LHCN-M2 (cell line): ENCODE data around the gene VWA3B. TPM values are rescaled to one million over a fixed set of nuclear protein-coding genes. Genes with fewer than 3 reads are reported as not detected.
"Not testable (repeated sequence)": the region's sequence is repeated elsewhere in the genome, so short reads cannot be mapped to it uniquely, and the experiment has no call there.

Experiments used
- DNase-seq: peaks from one replicate; pipeline ENCODE4 v3.0.0-alpha.2; 2012; ENCODE audit warnings: low read depth
- polyA plus RNA-seq: library from polyadenylated mRNA; unstranded; fragments of >200 nt; gene quantifications from one replicate; pipeline ENCODE4 v1.2.1, GENCODE V29; 2012; ENCODE audit warnings: missing spikeins
- total RNA-seq: library from RNA; depleted of rRNA; stranded (reverse); fragments of >200 nt; gene quantifications from 2 replicates; pipeline ENCODE4 v1.2.3, GENCODE V29; 2014; rRNA removed

Gene VWA3B
- total RNA-seq: not detected in 2 replicates
- 0.02 TPM for polyA plus RNA-seq

- peak; percentile 28 for DNase-seq
Observed at GRCh38 chr2:98086491-98087446, at the start of gene VWA3B. TSS of gene VWA3B (plus strand) at chr2:98087167. CDS start at chr2:98093093, 5,926 bp downstream.

- no peak for DNase-seq
Observed at GRCh38 chr2:98037206-98037605, 49.8 kb upstream of the VWA3B start.

GRCh38 chr2:98037666-98038336 lies 49.2 kb upstream of the VWA3B start:
- no peak for DNase-seq

GRCh38 chr2:98039085-98039756 lies 47.7 kb upstream of the VWA3B start:
- no peak for DNase-seq

- DNase-seq: no peak
Observed at GRCh38 chr2:98040331-98040939, 46.5 kb upstream of the VWA3B start.

DNA sequence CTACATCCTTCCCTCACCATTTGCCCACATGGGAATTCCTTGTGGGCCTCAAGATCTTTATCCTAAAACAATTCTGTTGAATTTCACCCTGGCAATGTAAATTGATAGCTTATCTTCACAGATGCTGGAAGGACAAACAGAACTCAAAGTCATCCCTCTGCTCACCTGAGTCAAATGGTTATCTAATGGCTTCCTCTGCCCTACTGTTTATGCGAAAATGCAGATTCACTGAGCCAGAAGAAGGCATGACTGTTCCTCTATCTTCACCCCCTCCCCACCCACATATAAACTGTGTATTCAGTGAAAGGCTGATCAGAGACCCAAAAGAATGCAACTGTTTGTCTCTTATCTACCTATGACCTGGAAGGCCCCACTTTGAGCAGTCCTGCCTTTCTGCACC lies 43.9 kb upstream of the VWA3B start:
- DNase-seq: no peak

- DNase-seq: not testable (repeated sequence)
Observed at GRCh38 chr2:98044730-98045129, 42.2 kb upstream of the VWA3B start.

DNA sequence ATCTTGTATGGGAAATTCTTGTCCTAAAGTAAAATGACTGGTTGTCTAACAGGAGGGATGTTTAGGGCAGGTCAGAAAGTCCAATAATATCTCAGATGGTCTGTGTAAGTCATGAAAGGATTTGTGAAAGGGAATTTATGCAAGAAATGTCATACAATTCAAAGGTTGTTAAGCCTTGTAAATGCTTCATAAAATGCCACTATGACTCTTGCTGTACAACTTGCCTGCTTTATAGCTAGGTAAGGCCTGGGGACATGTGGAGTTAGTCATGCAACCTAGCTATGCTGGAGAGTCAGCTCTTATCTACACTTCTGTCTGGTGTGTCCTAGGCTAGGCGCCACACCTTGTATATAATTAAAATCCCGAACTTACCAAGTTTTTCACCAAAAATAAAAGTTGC lies 36.9 kb upstream of the VWA3B start:
- DNase-seq: no peak

- DNase-seq: no peak
Observed at GRCh38 chr2:98058191-98058975, 28.6 kb upstream of the VWA3B start.

DNA sequence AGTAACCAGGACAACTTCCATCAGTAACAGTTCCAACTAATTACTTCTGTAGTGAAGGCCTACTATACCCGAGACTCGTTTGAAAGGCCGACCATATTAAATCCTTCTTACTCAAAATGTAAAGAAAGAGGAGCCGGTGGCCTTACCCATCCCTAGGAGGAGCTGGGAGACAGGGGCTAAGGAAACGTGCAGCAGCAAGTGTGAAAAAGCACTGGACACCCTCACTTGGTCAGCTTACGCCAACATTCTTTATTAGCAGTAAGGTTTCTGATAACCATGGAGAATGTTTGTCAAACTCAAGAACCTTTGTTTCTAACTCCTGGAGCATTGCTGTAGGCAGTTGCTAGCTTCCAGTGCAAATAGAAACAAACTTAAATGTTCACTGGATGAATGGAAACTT lies 26.7 kb upstream of the VWA3B start:
- no peak for DNase-seq

- peak; percentile 4 for DNase-seq
Observed at GRCh38 chr2:98063291-98063854, 23.6 kb upstream of the VWA3B start.

DNA sequence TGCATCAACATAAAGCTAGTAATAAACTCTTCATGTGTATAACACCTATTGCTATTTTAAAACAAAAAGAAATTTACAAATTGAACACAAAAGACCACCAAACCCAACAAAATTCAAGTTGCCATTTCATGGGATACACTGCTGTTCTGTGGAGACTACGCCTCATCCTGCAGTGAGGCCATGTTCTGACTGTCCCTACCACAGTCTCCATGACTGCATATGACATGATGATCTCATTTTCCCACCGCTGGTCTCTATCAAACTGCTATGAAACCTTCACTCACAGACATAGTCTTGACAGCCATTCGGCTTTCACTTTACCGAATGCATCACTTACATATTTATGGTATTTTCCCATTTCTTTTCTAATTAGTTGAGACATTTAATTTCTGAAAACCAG lies 21.2 kb upstream of the VWA3B start:
- DNase-seq: no peak

- no peak for DNase-seq
Observed at GRCh38 chr2:98067160-98067559, 19.8 kb upstream of the VWA3B start.

DNA sequence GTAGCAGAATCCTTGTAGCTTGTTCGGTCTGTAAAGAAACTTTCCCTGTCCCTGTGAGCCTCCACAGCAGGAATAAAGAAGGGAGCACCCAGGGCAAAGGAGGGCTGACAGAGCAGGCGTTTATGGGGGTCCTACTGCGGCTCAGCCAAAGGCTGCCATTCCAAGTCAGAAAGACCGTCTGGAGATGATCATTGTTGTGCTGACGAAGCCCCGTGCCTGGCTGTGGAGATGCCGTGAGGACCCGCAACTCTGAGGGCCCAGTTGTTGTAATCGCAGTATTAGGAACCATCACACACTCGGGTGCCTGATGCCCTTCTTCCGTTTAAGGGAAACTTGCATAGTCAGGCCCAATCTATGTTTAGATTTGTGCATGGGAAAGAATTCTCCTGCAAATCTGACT lies 16.9 kb upstream of the VWA3B start:
- no peak for DNase-seq

DNA sequence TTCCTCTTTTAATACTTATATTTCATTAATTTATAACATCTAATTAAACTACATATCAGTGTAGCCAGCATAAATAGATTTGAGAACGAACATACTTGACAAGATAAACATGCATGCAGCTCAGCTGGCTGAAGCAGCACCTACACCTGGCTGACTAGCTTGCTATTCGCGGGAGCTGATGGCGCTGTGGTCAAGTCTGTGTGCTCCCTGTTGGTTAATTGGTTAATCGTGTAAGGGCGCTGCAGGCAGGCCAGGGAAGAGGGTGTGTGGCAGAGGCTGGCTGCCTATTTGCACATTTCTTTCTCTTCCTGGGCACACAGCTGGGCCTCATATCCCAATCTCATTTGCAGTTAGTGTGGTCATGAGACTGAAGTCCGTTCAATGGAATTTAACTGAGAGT lies 14.5 kb upstream of the VWA3B start:
- no peak for DNase-seq

GRCh38 chr2:98078701-98079100 lies 8.3 kb upstream of the VWA3B start:
- DNase-seq: no peak

- no peak for DNase-seq
Observed at GRCh38 chr2:98084151-98084868, 2.7 kb upstream of the VWA3B start.

DNA sequence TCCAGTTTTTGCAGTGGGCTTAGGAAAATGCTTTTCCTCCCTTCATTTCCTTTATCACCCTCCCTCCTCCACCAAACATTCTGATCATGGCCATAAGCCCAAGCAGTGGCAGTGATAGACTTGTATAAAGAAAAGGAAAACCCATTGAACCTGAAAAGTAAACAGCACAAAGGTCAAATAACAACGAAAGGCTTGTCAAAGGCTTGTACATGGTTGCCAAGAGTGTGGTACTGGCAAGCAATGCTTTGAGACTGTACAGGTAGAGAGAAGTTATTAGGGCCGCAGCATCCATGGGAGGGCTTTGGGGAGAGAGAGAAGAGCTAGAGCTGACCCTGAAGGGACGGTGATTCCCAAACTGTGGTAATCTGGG lies 2.1 kb upstream of the VWA3B start:
- no peak for DNase-seq

- DNase-seq: no peak
Observed at GRCh38 chr2:98085649-98086048, 1.3 kb upstream of the VWA3B start.

- DNase-seq: no peak
Observed at GRCh38 chr2:98087447-98088020, 567 bp downstream of the VWA3B start.
